Natural killer cell (primary cell): ENCODE measurements around the gene RAPGEF2. TPM values are rescaled to one million over a fixed set of nuclear protein-coding genes. Genes with fewer than 3 reads are reported as not detected.

Source experiments
- ATAC-seq, 3 donors: fragments of 150-1000 bp in 2 of 3; fragments of 200-7000 bp in 1 of 3; cut with Tn5 transposase; 1 replicate in 1 of 3; 2 replicates in 2 of 3; pipeline ENCODE4 v1.10.0; 2021; ENCODE audit warnings: mild to moderate bottlenecking in 2 of 3, moderate library complexity in 2 of 3
- DNase-seq, 2 donors: peaks; one replicate each; pipeline versions ENCODE4 v3.0.0 to v3.0.0-alpha.2; 2013 to 2021; ENCODE audit warnings: mixed read lengths in 1 of 2
- H3K27ac ChIP-seq: one replicate; pipeline ENCODE4 v1.5.1; 2013; ENCODE audit warnings: mild to moderate bottlenecking, low read length
- H3K27me3 ChIP-seq: one replicate; pipeline ENCODE4 v1.6.1; 2013; ENCODE audit warnings: low read length; ENCODE audit not compliant: control insufficient read depth, insufficient read depth
- H3K36me3 ChIP-seq: one replicate; pipeline ENCODE4 v1.6.1; 2013; ENCODE audit warnings: low read length; ENCODE audit not compliant: control insufficient read depth, insufficient read depth
- H3K4me1 ChIP-seq: one replicate; pipeline ENCODE4 v1.6.1; 2013; ENCODE audit warnings: low read length; ENCODE audit not compliant: control insufficient read depth, insufficient read depth
- H3K4me3 ChIP-seq: one replicate; pipeline ENCODE4 v1.5.1; 2013; ENCODE audit warnings: low read length
- H3K9me3 ChIP-seq: one replicate; pipeline ENCODE4 v1.6.1; 2013; ENCODE audit warnings: low read length; ENCODE audit not compliant: control insufficient read depth, insufficient read depth
- H3K27ac Mint-ChIP-seq, 2 donors: one replicate each; pipeline ENCODE4 v1.8.0; 2022; ENCODE audit warnings: mild to moderate bottlenecking in 2 of 2, mixed read lengths in 2 of 2, moderate library complexity in 1 of 2
- H3K27me3 Mint-ChIP-seq, 2 donors: one replicate each; pipeline ENCODE4 v1.8.0; 2022; ENCODE audit warnings: low read depth in 2 of 2, mixed read lengths in 2 of 2
- H3K36me3 Mint-ChIP-seq: one replicate; pipeline ENCODE4 v1.8.0; 2022; ENCODE audit warnings: mixed read lengths
- H3K4me1 Mint-ChIP-seq, 2 donors: one replicate each; pipeline ENCODE4 v1.8.0; 2022; ENCODE audit warnings: mixed read lengths in 2 of 2
- H3K4me3 Mint-ChIP-seq: one replicate; pipeline ENCODE4 v1.8.0; 2022; ENCODE audit warnings: mild to moderate bottlenecking, moderate library complexity, mixed read lengths
- H3K9me3 Mint-ChIP-seq, 2 donors: one replicate each; pipeline ENCODE4 v1.8.0; 2022; ENCODE audit warnings: mixed read lengths in 2 of 2
- WGBS: methylation state at CpG from one replicate; pipeline ENCODE4 v1.1.7; 2013; ENCODE audit warnings: missing lambda C conversion rate; ENCODE audit not compliant: insufficient coverage; 5-methylcytosine and 5-hydroxymethylcytosine counted together
- intact Hi-C: fragments of 100-400 bp; cut with micrococcal nuclease; formaldehyde crosslinking; loops from one replicate; pipeline ENCODE4 v1.14.2; 2022
- total RNA-seq, 4 donors: library from RNA; stranded (reverse); fragments of 120-200 nt in 1 of 4; gene quantifications; one replicate each; pipeline versions ENCODE4 v1.2.3 to v1.2.4, GENCODE V29; 2013 to 2022
- TF ChIP-seq, protein P1 (sequence below): fragments of 200-600 bp; IDR thresholded peaks from one replicate; pipeline ENCODE4 v1.8.0; 2022; ENCODE audit warnings: antibody characterized with exemption

The RAPGEF2 gene
- total RNA-seq, 3 donors from 2014 or later (not counting 1 experiment from before 2014, with no cell fraction given): 21.9 to 55.6 (median 27.6) TPM

DNA sequence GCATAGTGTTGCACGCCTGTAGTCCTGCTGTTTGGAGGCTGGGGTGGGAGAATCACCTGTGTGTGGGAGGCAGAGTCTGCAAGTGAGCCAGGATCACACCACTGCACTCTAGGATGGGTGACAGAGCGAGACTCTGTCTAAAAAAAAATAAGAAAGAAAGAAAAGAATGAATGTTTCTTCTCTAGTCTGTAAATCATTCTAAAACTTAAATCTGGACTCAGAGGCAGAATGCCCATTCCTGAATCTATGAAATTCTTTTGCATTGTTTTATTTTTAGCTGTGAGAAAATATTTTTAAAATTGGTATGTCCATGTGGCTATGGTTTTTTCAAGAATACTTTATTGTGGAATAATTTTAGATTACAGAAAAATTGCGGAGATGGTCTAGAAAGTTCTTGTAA is 49.3 kb downstream of the RAPGEF2 start:
- Mint-ChIP-seq H3K4me3 (no peak overlapping the region), H3K9me3 (no peaks in the 10 kb centered on the region), H3K4me1 (no peaks in the 10 kb centered on the region), H3K36me3 (no peaks in the 10 kb centered on the region), H3K27me3 (peaks cover 0 to 2% of the 10 kb centered on the region in 2 donors), H3K27ac (no peak overlapping the region)
- ATAC-seq (no peak), DNase-seq (no peak)
- H3K4me1 ChIP-seq: no peaks in the 10 kb centered on the region
- no peaks in the 10 kb centered on the region for H3K9me3 ChIP-seq
- no peaks in the 10 kb centered on the region for H3K27me3 ChIP-seq
- no peak overlapping the region for H3K27ac ChIP-seq
- intact Hi-C loops: no loop called here
- TF ChIP-seq, protein P1, sequence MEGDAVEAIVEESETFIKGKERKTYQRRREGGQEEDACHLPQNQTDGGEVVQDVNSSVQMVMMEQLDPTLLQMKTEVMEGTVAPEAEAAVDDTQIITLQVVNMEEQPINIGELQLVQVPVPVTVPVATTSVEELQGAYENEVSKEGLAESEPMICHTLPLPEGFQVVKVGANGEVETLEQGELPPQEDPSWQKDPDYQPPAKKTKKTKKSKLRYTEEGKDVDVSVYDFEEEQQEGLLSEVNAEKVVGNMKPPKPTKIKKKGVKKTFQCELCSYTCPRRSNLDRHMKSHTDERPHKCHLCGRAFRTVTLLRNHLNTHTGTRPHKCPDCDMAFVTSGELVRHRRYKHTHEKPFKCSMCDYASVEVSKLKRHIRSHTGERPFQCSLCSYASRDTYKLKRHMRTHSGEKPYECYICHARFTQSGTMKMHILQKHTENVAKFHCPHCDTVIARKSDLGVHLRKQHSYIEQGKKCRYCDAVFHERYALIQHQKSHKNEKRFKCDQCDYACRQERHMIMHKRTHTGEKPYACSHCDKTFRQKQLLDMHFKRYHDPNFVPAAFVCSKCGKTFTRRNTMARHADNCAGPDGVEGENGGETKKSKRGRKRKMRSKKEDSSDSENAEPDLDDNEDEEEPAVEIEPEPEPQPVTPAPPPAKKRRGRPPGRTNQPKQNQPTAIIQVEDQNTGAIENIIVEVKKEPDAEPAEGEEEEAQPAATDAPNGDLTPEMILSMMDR: no peak
- WGBS: 100% methylated on average over 2 of the region's 3 CpGs
- H3K36me3 ChIP-seq: no peaks in the 10 kb centered on the region
- H3K4me3 ChIP-seq: no peak overlapping the region

DNA sequence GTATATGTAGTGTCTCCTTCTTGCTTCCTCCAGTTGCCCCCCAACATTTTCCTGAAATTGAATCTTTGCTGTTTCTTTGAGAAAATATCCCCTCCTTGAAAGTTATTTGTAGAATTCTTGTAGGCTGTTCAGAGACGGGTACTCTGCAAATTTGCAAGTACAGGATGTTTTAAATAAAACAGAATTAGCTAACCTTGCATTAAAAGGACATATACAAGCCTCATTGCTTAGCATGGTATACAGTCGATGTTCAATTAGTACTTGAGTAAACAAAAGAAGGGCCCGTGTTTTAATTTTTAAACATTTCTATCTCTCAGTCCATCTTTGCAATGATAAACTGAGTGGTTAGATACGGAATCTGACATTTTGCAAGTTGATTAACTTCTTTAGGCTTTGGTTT is 50.8 kb downstream of the RAPGEF2 start:
- intact Hi-C loops: no loop called here
- Histone ChIP-seq H3K27me3 (no peaks in the 10 kb centered on the region), H3K4me3 (no peak overlapping the region), H3K4me1 (no peaks in the 10 kb centered on the region), H3K27ac (no peak overlapping the region), H3K36me3 (no peaks in the 10 kb centered on the region), H3K9me3 (no peaks in the 10 kb centered on the region)
- no peaks in the 10 kb centered on the region for H3K4me1 Mint-ChIP-seq
- H3K27me3 Mint-ChIP-seq: peaks cover 0 to 2% of the 10 kb centered on the region in 2 donors
- no peak for DNase-seq
- WGBS: 95% methylated on average over 2 of the region's 4 CpGs
- H3K9me3 Mint-ChIP-seq: no peaks in the 10 kb centered on the region
- no peak for ATAC-seq
- TF ChIP-seq, protein P1: no peak
- H3K27ac Mint-ChIP-seq: no peak overlapping the region
- no peak overlapping the region for H3K4me3 Mint-ChIP-seq
- no peaks in the 10 kb centered on the region for H3K36me3 Mint-ChIP-seq

DNA sequence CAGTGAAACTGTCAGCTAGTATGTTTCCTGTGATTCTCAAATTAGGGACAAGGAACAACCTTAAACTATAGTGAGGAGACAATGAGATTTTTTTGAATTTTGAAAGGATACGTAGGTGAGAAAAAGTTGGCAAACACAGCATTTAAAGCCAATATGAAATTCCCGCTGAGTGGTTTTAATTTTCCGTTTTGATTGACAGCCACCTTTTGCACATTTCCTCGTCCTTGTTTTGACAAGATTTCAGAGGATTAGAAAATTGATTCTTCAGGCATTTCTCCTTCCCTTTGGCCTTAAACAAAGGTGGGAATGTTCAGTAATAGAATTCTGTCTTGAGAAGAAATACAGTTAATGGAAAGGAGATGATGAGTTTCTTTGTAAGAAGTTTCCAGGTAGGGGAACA is 52.2 kb downstream of the RAPGEF2 start:
- intact Hi-C loops: no loop called here
- Histone ChIP-seq H3K36me3 (no peaks in the 10 kb centered on the region), H3K4me1 (no peaks in the 10 kb centered on the region), H3K4me3 (no peak overlapping the region), H3K27me3 (no peaks in the 10 kb centered on the region), H3K27ac (no peak overlapping the region), H3K9me3 (no peaks in the 10 kb centered on the region)
- H3K4me3 Mint-ChIP-seq: no peak overlapping the region
- peaks cover 0 to 2% of the 10 kb centered on the region in 2 donors for H3K27me3 Mint-ChIP-seq
- peaks cover 5% of the 10 kb centered on the region in 2 donors for H3K4me1 Mint-ChIP-seq
- no peaks in the 10 kb centered on the region for H3K9me3 Mint-ChIP-seq
- no peak overlapping the region for H3K27ac Mint-ChIP-seq
- DNase-seq (no peak), ATAC-seq (no peak)
- WGBS: 98% methylated on average over 4 of the region's 4 CpGs
- TF ChIP-seq, protein P1: no peak
- no peaks in the 10 kb centered on the region for H3K36me3 Mint-ChIP-seq

DNA sequence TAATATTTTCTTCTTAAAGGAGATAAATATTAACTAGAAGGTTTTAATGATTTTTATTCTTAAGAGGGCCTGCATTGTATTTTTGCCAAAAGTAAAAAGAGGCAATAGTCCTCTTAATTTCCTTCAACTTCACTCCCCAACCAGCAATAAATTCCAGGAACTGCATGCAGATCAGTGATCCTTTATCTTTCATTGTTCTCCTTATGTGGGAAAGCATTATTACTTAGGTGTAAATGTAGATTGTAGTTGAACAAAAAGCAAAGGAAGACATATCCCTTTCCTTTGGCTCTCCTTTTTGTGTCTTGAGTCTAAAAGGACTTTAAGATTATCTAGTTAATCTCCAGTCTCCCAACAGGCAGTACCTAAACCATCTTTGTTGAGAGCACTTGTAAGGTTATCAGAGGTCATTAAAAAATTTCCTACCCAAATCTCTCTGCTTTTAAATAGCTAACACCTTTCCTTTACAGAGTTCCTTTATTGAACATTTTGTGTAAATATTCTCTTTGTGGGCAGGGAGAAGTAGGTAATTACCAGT is 55.3 kb downstream of the RAPGEF2 start:
- H3K36me3 ChIP-seq: no peaks in the 10 kb centered on the region
- intact Hi-C loops: no loop called here
- H3K27ac ChIP-seq: no peak overlapping the region
- H3K9me3 Mint-ChIP-seq: no peaks in the 10 kb centered on the region
- H3K27me3 Mint-ChIP-seq: peaks cover 0 to 2% of the 10 kb centered on the region in 2 donors
- no peaks in the 10 kb centered on the region for H3K36me3 Mint-ChIP-seq
- no peak overlapping the region for H3K27ac Mint-ChIP-seq
- TF ChIP-seq, protein P1: no peak
- H3K9me3 ChIP-seq: no peaks in the 10 kb centered on the region
- no peak overlapping the region for H3K4me3 ChIP-seq
- H3K4me3 Mint-ChIP-seq: no peak overlapping the region
- no peak for DNase-seq
- no peak for ATAC-seq
- no peaks in the 10 kb centered on the region for H3K27me3 ChIP-seq
- peaks cover 5% of the 10 kb centered on the region in 2 donors for H3K4me1 Mint-ChIP-seq
- no peaks in the 10 kb centered on the region for H3K4me1 ChIP-seq
